ENCODE data around the gene PPP5C.
A peak's percentile ranks its signal among the peaks of the same experiment; 100 is the strongest.
"Not testable (repeated sequence)": the region's sequence is repeated elsewhere in the genome, so short reads cannot be mapped to it uniquely, and the experiment has no call there.

The PPP5C gene

DNA sequence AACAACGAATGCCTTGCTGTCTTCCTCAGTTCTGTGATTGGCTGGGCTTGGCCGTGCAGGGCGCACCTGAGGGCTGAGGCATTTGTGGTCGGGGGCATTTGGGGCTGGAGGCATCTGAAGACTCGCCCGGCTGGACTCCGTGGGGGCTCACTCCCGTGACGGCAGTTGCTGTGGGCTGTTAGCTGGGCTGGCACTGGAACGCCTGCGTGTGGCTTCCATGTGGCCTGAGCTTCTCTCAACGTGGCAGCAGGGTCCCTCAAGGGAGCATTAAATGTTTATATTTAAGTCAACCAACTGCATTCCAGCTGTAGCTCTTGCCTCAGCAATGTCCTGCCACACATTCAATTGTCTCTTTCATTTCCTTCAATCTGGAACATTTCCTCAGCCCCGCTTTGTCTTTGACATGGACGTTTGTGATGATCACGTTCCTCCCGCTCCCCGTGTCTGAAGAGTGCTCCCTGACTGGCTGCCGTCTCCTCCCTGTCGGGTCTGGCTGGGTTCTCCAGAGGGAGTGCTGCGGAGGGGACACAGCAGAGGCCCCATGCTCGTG, 45.4 kb downstream of the PPP5C start:
- no peak overlapping the region for H3K4me3 ChIP-seq (ENCODE audit: low read length)
- TF ChIP-seq, protein P1, sequence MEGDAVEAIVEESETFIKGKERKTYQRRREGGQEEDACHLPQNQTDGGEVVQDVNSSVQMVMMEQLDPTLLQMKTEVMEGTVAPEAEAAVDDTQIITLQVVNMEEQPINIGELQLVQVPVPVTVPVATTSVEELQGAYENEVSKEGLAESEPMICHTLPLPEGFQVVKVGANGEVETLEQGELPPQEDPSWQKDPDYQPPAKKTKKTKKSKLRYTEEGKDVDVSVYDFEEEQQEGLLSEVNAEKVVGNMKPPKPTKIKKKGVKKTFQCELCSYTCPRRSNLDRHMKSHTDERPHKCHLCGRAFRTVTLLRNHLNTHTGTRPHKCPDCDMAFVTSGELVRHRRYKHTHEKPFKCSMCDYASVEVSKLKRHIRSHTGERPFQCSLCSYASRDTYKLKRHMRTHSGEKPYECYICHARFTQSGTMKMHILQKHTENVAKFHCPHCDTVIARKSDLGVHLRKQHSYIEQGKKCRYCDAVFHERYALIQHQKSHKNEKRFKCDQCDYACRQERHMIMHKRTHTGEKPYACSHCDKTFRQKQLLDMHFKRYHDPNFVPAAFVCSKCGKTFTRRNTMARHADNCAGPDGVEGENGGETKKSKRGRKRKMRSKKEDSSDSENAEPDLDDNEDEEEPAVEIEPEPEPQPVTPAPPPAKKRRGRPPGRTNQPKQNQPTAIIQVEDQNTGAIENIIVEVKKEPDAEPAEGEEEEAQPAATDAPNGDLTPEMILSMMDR (conservative IDR thresholded peaks at IDR 0.05; ENCODE audit: low read length) = no peak
- DNase-seq (ENCODE audit: low read depth) = peak; percentile 89

DNA sequence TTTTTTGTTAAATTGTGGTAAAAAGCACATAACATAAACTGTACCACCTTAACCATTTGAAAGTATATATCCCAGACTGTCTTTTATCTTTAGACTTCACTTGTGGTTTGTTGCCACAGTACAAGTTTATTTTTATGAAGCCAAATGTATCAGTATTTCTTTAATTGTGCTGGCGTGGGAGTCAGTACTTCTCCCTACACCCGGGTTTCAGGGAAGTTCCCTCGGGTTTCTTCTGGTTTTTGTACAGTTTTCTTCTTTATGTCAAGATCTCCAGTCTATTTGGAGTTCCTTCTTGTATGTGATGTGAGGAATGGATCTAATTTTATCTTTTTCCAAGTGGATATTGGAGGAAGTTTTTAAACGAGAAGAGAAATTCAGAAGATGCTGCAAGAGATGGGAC, 46.0 kb downstream of the PPP5C start:
- TF ChIP-seq, protein P1 (conservative IDR thresholded peaks at IDR 0.05; ENCODE audit: low read length) = no peak
- DNase-seq (ENCODE audit: low read depth) = no peak
- no peak overlapping the region for H3K4me3 ChIP-seq (ENCODE audit: low read length)

DNA sequence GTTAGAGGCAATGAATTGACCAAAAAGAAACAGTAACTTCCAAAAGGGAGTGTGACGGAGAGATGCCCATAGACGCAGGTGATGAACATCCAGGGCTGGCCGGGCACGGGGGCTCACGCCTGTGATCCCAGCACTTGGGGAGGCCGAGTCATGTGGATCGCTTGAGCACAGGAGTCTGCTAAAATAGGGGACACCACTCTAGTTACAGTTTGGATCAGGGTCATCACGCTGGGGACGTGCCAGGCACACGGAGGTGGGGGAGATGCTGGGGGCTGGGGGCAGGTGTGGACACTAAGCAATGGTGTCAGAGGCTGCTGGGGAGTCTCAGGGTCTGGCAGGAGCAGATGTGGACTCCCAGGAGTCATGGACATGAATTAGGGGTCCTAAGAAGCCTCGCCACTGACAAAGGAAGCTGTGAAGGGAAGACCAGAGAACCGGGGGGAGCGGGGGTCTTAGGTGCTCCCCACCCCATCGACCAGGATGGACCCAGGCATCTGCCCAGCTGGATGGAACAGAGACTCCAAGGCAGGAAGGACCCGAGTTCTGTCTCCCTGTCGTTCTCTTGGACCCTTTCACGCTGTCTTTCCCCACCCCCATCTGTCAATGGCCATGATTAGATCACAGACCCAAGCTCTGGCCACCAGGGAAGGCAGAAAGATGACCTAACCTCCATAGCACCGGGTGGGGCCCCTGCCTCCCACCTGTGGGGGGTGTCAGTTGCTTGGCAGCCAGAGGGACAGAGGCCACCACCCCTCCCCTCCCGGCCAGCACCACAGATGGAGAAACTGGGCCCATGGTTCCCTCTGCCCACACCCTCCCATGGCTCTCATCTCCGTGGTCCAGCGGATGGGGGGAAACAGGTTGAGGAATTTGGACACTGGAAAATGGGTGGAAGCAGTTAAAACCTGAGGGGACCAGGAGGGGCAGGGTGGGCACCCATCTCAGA, 46.8 kb downstream of the PPP5C start:
- H3K4me3 ChIP-seq (ENCODE audit: low read length) = no peak overlapping the region
- TF ChIP-seq, protein P1 (conservative IDR thresholded peaks at IDR 0.05; ENCODE audit: low read length) = no peak
- DNase-seq (ENCODE audit: low read depth) = no peak

DNA sequence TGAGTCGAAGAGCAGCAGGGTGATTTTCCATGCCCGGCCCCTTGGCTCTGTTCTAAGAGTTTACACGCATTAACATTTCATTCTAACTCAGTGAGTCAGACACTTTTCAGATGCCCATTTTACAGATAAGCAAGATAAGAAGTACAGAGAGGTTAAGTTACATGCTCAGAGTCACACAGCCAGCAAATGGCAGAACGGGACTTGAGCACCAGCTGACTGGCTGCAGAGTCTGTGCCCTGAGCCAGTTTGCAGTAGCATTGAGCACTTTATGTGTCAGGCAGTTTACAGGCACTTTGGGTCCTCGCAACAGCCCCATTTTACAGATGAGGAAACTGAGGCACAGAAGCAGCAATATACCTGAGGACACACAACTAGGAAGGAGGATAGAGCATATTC, 47.5 kb downstream of the PPP5C start:
- DNase-seq (ENCODE audit: low read depth) = no peak
- TF ChIP-seq, protein P1 (conservative IDR thresholded peaks at IDR 0.05; ENCODE audit: low read length) = no peak
- no peak overlapping the region for H3K4me3 ChIP-seq (ENCODE audit: low read length)

DNA sequence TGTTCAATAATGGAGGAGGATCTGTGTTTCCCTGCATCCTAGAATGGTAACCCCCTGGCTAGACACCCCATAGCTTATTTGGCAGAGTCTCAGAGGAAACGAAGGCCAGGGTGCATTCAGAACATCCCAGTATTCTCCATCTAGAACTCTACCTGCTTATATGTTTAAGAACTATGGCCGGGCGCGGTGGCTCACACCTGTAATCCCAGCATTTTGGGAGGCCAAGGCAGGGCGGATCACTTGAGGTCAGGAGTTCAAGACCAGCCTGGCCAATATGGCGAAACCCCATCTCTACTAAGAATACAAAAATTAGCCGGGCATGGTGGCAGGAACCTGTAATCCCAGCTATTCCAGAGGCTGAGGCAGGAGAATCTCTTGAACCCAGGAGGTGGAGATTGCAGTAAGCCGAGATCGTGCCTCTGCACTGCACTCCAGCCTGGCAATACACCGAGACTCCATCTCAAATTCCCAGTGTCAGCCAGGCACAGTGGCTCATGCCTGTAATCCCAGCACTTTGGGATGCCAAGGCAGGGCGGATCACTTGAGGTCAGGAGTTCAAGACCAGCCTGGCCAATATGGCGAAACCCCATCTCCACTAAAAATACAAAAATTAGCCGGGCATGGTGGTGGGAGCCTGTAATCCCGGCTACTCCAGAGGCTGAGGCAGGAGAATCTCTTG, 51.1 kb downstream of the PPP5C start:
- not testable (repeated sequence) for H3K4me3 ChIP-seq (ENCODE audit: low read length); DNase-seq (ENCODE audit: low read depth)

DNA sequence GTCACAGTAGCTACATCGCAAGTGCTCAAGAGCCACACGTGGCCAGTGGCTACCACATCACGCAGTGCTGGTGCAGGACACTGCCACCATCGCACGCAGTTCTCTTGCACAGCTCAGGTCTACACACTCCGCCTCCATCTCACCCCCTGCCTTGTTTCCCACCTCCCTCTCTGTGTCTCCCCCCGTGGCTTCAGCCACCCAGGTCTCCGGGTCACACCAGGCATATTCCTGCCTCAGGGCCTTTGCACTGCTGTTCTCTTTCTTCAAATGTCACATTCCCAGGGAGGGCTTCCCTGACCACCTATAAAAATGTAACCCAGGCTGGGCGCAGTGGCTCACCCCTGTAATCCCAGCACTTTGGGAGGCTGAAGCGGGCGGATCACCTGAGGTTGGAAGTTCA, 55.8 kb downstream of the PPP5C start:
- DNase-seq (ENCODE audit: low read depth) = no peak
- TF ChIP-seq, protein P1 (conservative IDR thresholded peaks at IDR 0.05; ENCODE audit: low read length) = no peak
- no peak overlapping the region for H3K4me3 ChIP-seq (ENCODE audit: low read length)

DNA sequence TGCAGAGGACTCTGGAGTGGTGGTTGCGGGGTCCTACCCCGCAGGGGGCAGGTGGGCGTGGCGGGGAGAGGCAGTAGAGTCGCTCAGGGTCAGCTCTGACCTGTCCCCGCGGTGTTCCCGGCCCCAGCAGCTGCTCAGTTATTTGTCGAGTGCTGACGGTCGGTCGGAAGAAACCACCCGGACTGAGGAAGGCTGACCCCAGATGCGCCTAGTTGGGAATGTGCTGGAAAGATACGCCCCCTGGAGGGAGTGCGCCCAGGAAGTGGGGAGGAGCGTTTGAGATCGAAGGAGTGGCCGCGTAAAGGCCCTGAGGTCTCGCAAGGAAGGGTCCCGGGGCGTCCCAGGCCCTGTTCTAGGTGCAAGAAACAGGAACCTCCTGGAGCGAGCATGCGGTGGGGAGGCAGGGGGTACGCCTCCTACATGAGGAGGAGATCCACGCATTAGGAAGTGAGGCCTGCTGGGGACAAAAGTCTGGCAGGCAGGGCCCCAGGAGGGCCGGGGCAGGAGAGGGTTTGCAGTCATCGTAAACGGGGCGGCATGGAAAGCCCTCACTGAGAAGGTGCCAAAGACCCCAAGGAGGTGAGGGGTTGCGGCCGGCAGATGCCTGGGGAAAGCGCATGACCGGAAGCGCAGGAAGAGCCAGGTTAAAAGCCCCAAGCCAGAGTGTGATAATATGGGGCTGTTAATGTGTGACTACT, 57.3 kb downstream of the PPP5C start:
- DNase-seq (ENCODE audit: low read depth) = peak; percentile 48
- TF ChIP-seq, protein P1 (conservative IDR thresholded peaks at IDR 0.05; ENCODE audit: low read length) = peak; percentile 49
- H3K4me3 ChIP-seq (ENCODE audit: low read length) = peak overlapping the region; percentile 53
